Muscle of arm (tissue), 12 donors: ENCODE data around the gene GNAZ. TPM values are rescaled to one million over a fixed set of nuclear protein-coding genes. Genes with fewer than 3 reads are reported as not detected.

Source experiments
- DNase-seq: peaks from one replicate; pipeline ENCODE4 v3.0.0-alpha.2; 2013
- polyA plus RNA-seq, 12 donors: library from polyadenylated mRNA; unstranded; fragments of 120-200 nt; gene quantifications; one replicate each; pipeline ENCODE4 v1.2.1, GENCODE V29; 2013; ENCODE audit not compliant: insufficient read length in 12 of 12

GNAZ gene
- polyA plus RNA-seq, 12 donors: 2.3 to 5.2 (median 3.1) TPM; not detected in 1

GRCh38 chr22:23105919-23106318 lies 35.6 kb downstream of the GNAZ start:
- no peak for DNase-seq

- DNase-seq: no peak
Measured at GRCh38 chr22:23106344-23106743, 36.0 kb downstream of the GNAZ start.

GRCh38 chr22:23106906-23107367 lies 36.6 kb downstream of the GNAZ start:
- peak; percentile 32 for DNase-seq

GRCh38 chr22:23107487-23108248 lies 37.3 kb downstream of the GNAZ start:
- no peak for DNase-seq

GRCh38 chr22:23108249-23109078 lies 38.1 kb downstream of the GNAZ start:
- DNase-seq: no peak

GRCh38 chr22:23109079-23109347 lies 38.7 kb downstream of the GNAZ start:
- DNase-seq: no peak

- DNase-seq: no peak
Measured at GRCh38 chr22:23109441-23109978, 39.2 kb downstream of the GNAZ start.

- DNase-seq: peak; percentile 40
Measured at GRCh38 chr22:23110190-23110921, 40.0 kb downstream of the GNAZ start.

GRCh38 chr22:23110922-23111527 lies 40.7 kb downstream of the GNAZ start:
- no peak for DNase-seq

- no peak for DNase-seq
Measured at GRCh38 chr22:23112472-23113012, 42.2 kb downstream of the GNAZ start.

- DNase-seq: peak; percentile 29
Measured at GRCh38 chr22:23113067-23113846, 42.9 kb downstream of the GNAZ start.

GRCh38 chr22:23113847-23114720 lies 43.8 kb downstream of the GNAZ start:
- no peak for DNase-seq

GRCh38 chr22:23114721-23115020 lies 44.4 kb downstream of the GNAZ start:
- no peak for DNase-seq

GRCh38 chr22:23115369-23115768 lies 45.0 kb downstream of the GNAZ start:
- no peak for DNase-seq

- no peak for DNase-seq
Measured at GRCh38 chr22:23115825-23116494, 45.6 kb downstream of the GNAZ start.

- no peak for DNase-seq
Measured at GRCh38 chr22:23116506-23117263, 46.4 kb downstream of the GNAZ start.

GRCh38 chr22:23117275-23117674 lies 47.0 kb downstream of the GNAZ start:
- DNase-seq: no peak

GRCh38 chr22:23117891-23118646 lies 47.8 kb downstream of the GNAZ start:
- no peak for DNase-seq
